Measurements from ENCODE around the gene SPNS3. TPM values are rescaled to one million over a fixed set of nuclear protein-coding genes. Genes with fewer than 3 reads are reported as not detected.

The SPNS3 gene
- polyA plus RNA-seq, 1 donor (not counting 4 experiments of a cell fraction or from before 2014, with no cell fraction given): not detected

GRCh38 chr17:4531988-4532736 lies 98.4 kb downstream of the SPNS3 start:
- no peaks in the 10 kb centered on the region for H3K9me3 ChIP-seq (ENCODE audit: control insufficient read depth, low read depth, low read length)
- FAIRE-seq (no peak), DNase-seq (ENCODE audit: low read depth, low spot score) (no peak)
- peaks cover 1% of the 10 kb centered on the region for H4K20me1 ChIP-seq (ENCODE audit: control insufficient read depth, extremely low read depth, insufficient read depth, low read length)
- no peak overlapping the region for H3K4me2 ChIP-seq (ENCODE audit: control insufficient read depth, extremely low read depth, insufficient read depth, low read depth, low read length)
- dilution Hi-C loops (cut with MboI; ENCODE audit: extremely low pct_ligation_motif_present, low sequenced_read_pairs): no loop called here
- H3K27me3 ChIP-seq (ENCODE audit: control insufficient read depth, extremely low read depth, insufficient read depth, low read length): peaks cover 26% of the 10 kb centered on the region
- no peak overlapping the region for H3K4me3 ChIP-seq (ENCODE audit: control insufficient read depth in 2 of 3, extremely low read depth in 1 of 3, insufficient read depth in 2 of 3, low read depth in 1 of 3, low read length in 3 of 3)
- H2AFZ ChIP-seq (ENCODE audit: control insufficient read depth, low read length): no peak overlapping the region
- no peaks in the 10 kb centered on the region for H3K79me2 ChIP-seq (ENCODE audit: control insufficient read depth, insufficient read depth, low read length)
- H3K36me3 ChIP-seq (ENCODE audit: control insufficient read depth in 2 of 2, extremely low read depth in 1 of 2, insufficient read depth in 2 of 2, low read length in 2 of 2): peaks cover 0 to under 1% of the 10 kb centered on the region in 2 experiments
- TF ChIP-seq CTCF (optimal IDR thresholded peaks at IDR 0.05 in 1 of 3, IDR thresholded peaks at IDR 0.05 in 1 of 3, conservative IDR thresholded peaks at IDR 0.05 in 1 of 3; ENCODE audit: extremely low read depth in 1 of 3, insufficient read depth in 2 of 3, low read length in 3 of 3): no peak
- no peak for TF ChIP-seq EZH2 (IDR thresholded peaks at IDR 0.05; ENCODE audit: low read length)
- no peaks in the 10 kb centered on the region for H3K4me1 ChIP-seq (ENCODE audit: control insufficient read depth, extremely low read depth, insufficient read depth, low read length)
- H3K9ac ChIP-seq (ENCODE audit: control insufficient read depth, extremely low read depth, insufficient read depth, low read length): no peak overlapping the region
- no peak overlapping the region for H3K27ac ChIP-seq (ENCODE audit: control insufficient read depth, insufficient read depth, low read length)
- no peaks in the 10 kb centered on the region for H3K9me1 ChIP-seq (ENCODE audit: control insufficient read depth, extremely low read depth, insufficient read depth, low read length)

DNA sequence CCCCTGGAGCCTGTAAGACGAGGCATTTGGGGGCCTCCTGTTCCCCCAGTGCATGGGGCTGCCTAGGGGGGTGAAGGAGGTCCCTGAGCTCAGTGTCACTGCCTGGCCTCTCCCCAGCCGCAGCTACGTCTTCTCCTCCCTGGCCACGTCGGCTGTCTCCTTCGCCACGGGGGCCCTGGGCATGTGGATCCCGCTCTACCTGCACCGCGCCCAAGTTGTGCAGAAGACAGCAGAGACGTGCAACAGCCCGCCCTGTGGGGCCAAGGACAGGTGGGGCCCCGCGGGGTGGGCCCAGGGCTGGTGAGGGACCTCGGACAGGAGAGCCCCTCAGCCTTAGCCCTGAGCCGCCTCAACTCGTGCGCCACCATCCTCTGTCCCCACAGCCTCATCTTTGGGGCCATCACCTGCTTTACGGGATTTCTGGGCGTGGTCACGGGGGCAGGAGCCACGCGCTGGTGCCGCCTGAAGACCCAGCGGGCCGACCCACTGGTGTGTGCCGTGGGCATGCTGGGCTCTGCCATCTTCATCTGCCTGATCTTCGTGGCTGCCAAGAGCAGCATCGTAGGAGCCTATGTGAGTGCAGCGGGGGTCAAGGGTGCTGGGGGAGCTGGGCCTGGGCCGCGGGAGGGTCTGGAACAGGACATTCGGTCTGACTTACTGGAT lies 99.3 kb downstream of the SPNS3 start:
- peaks cover 9% of the 10 kb centered on the region for H4K20me1 ChIP-seq (ENCODE audit: control insufficient read depth, extremely low read depth, insufficient read depth, low read length)
- H3K9me1 ChIP-seq (ENCODE audit: control insufficient read depth, extremely low read depth, insufficient read depth, low read length): no peaks in the 10 kb centered on the region
- peaks cover 1 to 7% of the 10 kb centered on the region in 2 experiments for H3K36me3 ChIP-seq (ENCODE audit: control insufficient read depth in 2 of 2, extremely low read depth in 1 of 2, insufficient read depth in 2 of 2, low read length in 2 of 2)
- dilution Hi-C loops (cut with MboI; ENCODE audit: extremely low pct_ligation_motif_present, low sequenced_read_pairs): no loop called here
- peaks cover 26% of the 10 kb centered on the region for H3K27me3 ChIP-seq (ENCODE audit: control insufficient read depth, extremely low read depth, insufficient read depth, low read length)
- no peak overlapping the region for H2AFZ ChIP-seq (ENCODE audit: control insufficient read depth, low read length)
- H3K79me2 ChIP-seq (ENCODE audit: control insufficient read depth, insufficient read depth, low read length): no peaks in the 10 kb centered on the region
- FAIRE-seq (no peak), DNase-seq (ENCODE audit: low read depth, low spot score) (no peak)
- H3K9me3 ChIP-seq (ENCODE audit: control insufficient read depth, low read depth, low read length): no peaks in the 10 kb centered on the region
- no peaks in the 10 kb centered on the region for H3K4me1 ChIP-seq (ENCODE audit: control insufficient read depth, extremely low read depth, insufficient read depth, low read length)
- no peak overlapping the region for H3K4me2 ChIP-seq (ENCODE audit: control insufficient read depth, extremely low read depth, insufficient read depth, low read depth, low read length)
- H3K27ac ChIP-seq (ENCODE audit: control insufficient read depth, insufficient read depth, low read length): no peak overlapping the region
- H3K9ac ChIP-seq (ENCODE audit: control insufficient read depth, extremely low read depth, insufficient read depth, low read length): no peak overlapping the region
- H3K4me3 ChIP-seq (ENCODE audit: control insufficient read depth in 2 of 3, extremely low read depth in 1 of 3, insufficient read depth in 2 of 3, low read depth in 1 of 3, low read length in 3 of 3): no peak overlapping the region
- TF ChIP-seq CTCF (optimal IDR thresholded peaks at IDR 0.05 in 1 of 3, IDR thresholded peaks at IDR 0.05 in 1 of 3, conservative IDR thresholded peaks at IDR 0.05 in 1 of 3; ENCODE audit: extremely low read depth in 1 of 3, insufficient read depth in 2 of 3, low read length in 3 of 3): no peak
- no peak for TF ChIP-seq EZH2 (IDR thresholded peaks at IDR 0.05; ENCODE audit: low read length)
